Hepatocyte (in vitro differentiated cells): Measurements from ENCODE around the gene ADAD2. TPM values are rescaled to one million over a fixed set of nuclear protein-coding genes. Genes with fewer than 3 reads are reported as not detected.

ENCODE experiments used
- DNase-seq: peaks from one replicate; pipeline ENCODE4 v3.0.0-alpha.2; 2016; ENCODE audit warnings: low spot score
- H2AFZ ChIP-seq: fragments of 200-600 bp; sonication (generic); 2 replicates; pipeline ENCODE4 v1.6.0; 2016; ENCODE audit warnings: antibody characterized with exemption, mild to moderate bottlenecking
- H3K27ac ChIP-seq: fragments of 200-600 bp; sonication (generic); 2 replicates; pipeline ENCODE4 v1.5.1; 2016; ENCODE audit warnings: mild to moderate bottlenecking
- H3K27me3 ChIP-seq: fragments of 200-600 bp; sonication (generic); 2 replicates; pipeline ENCODE4 v1.6.1; 2016
- H3K36me3 ChIP-seq: fragments of 200-600 bp; sonication (generic); replicated peaks from 2 replicates; pipeline ENCODE4 v1.5.1; 2016; ENCODE audit warnings: low read depth; ENCODE audit not compliant: insufficient read depth
- H3K4me1 ChIP-seq: fragments of 200-600 bp; sonication (generic); 2 replicates; pipeline ENCODE4 v1.5.1; 2016; ENCODE audit warnings: mild to moderate bottlenecking, moderate library complexity; ENCODE audit not compliant: insufficient read depth
- H3K4me2 ChIP-seq: fragments of 200-600 bp; sonication (generic); 2 replicates; pipeline ENCODE4 v1.6.0; 2016
- H3K4me3 ChIP-seq: fragments of 200-600 bp; sonication (generic); 2 replicates; pipeline ENCODE4 v1.5.1; 2016; ENCODE audit warnings: mild to moderate bottlenecking
- H3K79me2 ChIP-seq: fragments of 200-600 bp; sonication (generic); 2 replicates; pipeline ENCODE4 v1.6.0; 2017; ENCODE audit warnings: mild to moderate bottlenecking
- H3K9me2 ChIP-seq: fragments of 200-600 bp; sonication (generic); replicated peaks from 2 replicates; pipeline ENCODE4 v1.6.0; 2017; ENCODE audit warnings: mild to moderate bottlenecking; ENCODE audit not compliant: insufficient read depth
- H3K9me3 ChIP-seq: fragments of 200-600 bp; sonication (generic); 2 replicates; pipeline ENCODE4 v1.5.1; 2016; ENCODE audit warnings: low read depth, mild to moderate bottlenecking
- H4K20me1 ChIP-seq: fragments of 200-600 bp; sonication (generic); 2 replicates; pipeline ENCODE4 v1.6.0; 2016; ENCODE audit warnings: mild to moderate bottlenecking; ENCODE audit not compliant: insufficient read depth, poor library complexity, severe bottlenecking
- EZH2 ChIP-seq: fragments of 200-600 bp; sonication (generic); IDR thresholded peaks from 2 replicates; pipeline ENCODE4 v1.6.1; 2016; ENCODE audit warnings: antibody characterized with exemption, mild to moderate bottlenecking, borderline replicate concordance
- EZH2phosphoT487 ChIP-seq: fragments of 200-600 bp; sonication (generic); IDR thresholded peaks from one replicate; pipeline ENCODE4 v1.6.1; 2018; ENCODE audit warnings: antibody characterized with exemption, mild to moderate bottlenecking, low read depth, moderate library complexity; ENCODE audit not compliant: unreplicated experiment, severe bottlenecking
- WGBS: methylation state at CpG from one replicate; pipeline ENCODE4 v1.1.6; 2016; ENCODE audit warnings: low lambda C conversion rate; ENCODE audit errors: missing lambda C conversion rate; 5-methylcytosine and 5-hydroxymethylcytosine counted together
- polyA plus RNA-seq: library from polyadenylated mRNA; unstranded; fragments of >200 nt; fragmentation: Nextera tagmentation; extraction: Ambion mirVana; gene quantifications from 2 replicates; pipeline ENCODE4 v1.2.1, GENCODE V29; 2016
- total RNA-seq: library from RNA; depleted of rRNA; stranded (reverse); fragments of >200 nt; gene quantifications from 2 replicates; pipeline ENCODE4 v1.2.3, GENCODE V29; 2014
- TF ChIP-seq, protein P1 (sequence below): fragments of 200-600 bp; sonication (generic); IDR thresholded peaks from 2 replicates; pipeline ENCODE4 v1.5.1; 2016; ENCODE audit warnings: antibody characterized with exemption, mild to moderate bottlenecking; ENCODE audit not compliant: poor library complexity

The ADAD2 gene
- total and polyA plus RNA-seq, 2 experiments from 2014 or later, result 0.30 TPM; not detected in 1

DNA sequence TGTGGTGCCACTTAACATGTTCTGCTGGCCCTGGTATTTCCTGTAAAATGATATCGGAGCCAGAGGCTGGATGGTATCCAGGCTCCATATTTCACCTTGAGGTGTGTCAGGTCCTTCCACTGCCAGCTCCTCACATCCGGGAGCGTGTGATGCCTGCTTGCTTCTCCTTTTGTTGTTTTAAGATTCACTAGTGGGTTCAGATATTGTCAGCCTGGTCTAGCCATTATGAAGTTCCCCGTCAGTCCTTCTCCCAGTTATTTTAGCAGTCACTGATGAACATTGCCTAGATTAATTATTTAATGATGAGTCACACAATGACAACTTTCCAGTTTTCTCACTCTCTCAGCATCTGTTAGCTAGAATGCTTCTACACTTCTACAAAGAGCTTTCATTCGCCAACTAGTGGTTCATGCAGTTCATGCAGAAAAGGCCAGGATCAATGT, 34.6 kb upstream of the ADAD2 start:
- no peaks in the 10 kb centered on the region for H3K36me3 ChIP-seq
- WGBS, result 88% methylated on average over 5 of the region's 5 CpGs
- TF ChIP-seq, protein P1, sequence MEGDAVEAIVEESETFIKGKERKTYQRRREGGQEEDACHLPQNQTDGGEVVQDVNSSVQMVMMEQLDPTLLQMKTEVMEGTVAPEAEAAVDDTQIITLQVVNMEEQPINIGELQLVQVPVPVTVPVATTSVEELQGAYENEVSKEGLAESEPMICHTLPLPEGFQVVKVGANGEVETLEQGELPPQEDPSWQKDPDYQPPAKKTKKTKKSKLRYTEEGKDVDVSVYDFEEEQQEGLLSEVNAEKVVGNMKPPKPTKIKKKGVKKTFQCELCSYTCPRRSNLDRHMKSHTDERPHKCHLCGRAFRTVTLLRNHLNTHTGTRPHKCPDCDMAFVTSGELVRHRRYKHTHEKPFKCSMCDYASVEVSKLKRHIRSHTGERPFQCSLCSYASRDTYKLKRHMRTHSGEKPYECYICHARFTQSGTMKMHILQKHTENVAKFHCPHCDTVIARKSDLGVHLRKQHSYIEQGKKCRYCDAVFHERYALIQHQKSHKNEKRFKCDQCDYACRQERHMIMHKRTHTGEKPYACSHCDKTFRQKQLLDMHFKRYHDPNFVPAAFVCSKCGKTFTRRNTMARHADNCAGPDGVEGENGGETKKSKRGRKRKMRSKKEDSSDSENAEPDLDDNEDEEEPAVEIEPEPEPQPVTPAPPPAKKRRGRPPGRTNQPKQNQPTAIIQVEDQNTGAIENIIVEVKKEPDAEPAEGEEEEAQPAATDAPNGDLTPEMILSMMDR, result no peak
- TF ChIP-seq EZH2, result no peak
- TF ChIP-seq EZH2phosphoT487, result no peak

DNA sequence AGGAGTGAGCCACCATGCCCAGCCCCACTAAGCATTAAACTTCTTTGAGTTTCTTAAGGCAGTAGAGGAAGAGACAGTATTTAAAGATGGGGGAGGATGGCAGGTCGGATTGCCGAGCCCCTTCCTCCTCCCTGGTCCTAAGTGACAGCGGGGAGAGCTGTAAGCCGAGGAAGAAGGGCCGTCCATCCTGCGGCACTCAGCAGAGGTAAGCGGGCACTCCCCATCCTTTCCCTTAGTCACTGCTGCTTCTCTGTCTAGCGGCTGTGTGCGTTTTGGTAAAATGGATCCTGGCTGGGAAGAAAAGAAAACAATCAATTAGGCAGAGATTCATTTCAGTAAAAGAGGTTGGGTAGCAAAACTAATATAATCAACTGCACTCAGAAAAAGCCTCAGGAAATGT, 31.9 kb upstream of the ADAD2 start:
- 49% methylated on average over 9 of the region's 9 CpGs for WGBS
- Histone ChIP-seq H3K4me1 (no peaks in the 10 kb centered on the region), H3K36me3 (no peaks in the 10 kb centered on the region), H3K9me2 (no peaks in the 10 kb centered on the region), H3K79me2 (no peaks in the 10 kb centered on the region), H4K20me1 (no peaks in the 10 kb centered on the region), H3K27me3 (peaks cover 3% of the 10 kb centered on the region), H3K4me3 (no peak overlapping the region), H3K27ac (no peak overlapping the region), H2AFZ (no peak overlapping the region), H3K9me3 (no peaks in the 10 kb centered on the region), H3K4me2 (no peak overlapping the region)
- DNase-seq, result no peak
- TF ChIP-seq EZH2, result no peak
- TF ChIP-seq, protein P1, result no peak
- TF ChIP-seq EZH2phosphoT487, result no peak

More for the DNA sequence above, 34.6 kb upstream of the ADAD2 start:
- Histone ChIP-seq H4K20me1 (no peaks in the 10 kb centered on the region), H3K9me3 (no peaks in the 10 kb centered on the region), H3K27me3 (peaks cover 3% of the 10 kb centered on the region), H3K79me2 (no peaks in the 10 kb centered on the region), H2AFZ (no peak overlapping the region), H3K9me2 (no peaks in the 10 kb centered on the region), H3K4me1 (no peaks in the 10 kb centered on the region), H3K27ac (no peak overlapping the region), H3K4me2 (no peak overlapping the region), H3K4me3 (no peak overlapping the region)
- DNase-seq, result no peak

DNA sequence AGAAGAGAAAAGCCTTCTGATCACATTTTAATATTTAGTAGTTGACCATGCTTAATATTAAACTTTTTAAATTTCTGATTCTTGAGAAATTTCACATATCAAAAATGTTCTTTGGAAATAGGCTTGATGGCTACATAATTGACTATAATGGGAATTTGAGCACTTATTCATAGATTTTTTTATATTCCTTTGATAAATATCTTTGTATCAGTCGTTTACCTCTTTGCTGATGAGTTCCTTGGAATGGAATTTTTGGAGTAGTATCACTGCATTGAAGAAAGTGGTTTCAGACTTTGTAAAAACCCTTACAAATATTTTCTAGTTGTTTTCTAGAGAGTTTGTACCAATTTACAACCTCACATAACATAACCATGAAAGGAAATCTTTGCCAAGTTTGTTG, 31.2 kb upstream of the ADAD2 start:
- Histone ChIP-seq H3K4me1 (no peaks in the 10 kb centered on the region), H3K79me2 (no peaks in the 10 kb centered on the region), H3K27me3 (peaks cover 3% of the 10 kb centered on the region), H4K20me1 (no peaks in the 10 kb centered on the region), H3K4me3 (no peak overlapping the region), H3K36me3 (no peaks in the 10 kb centered on the region), H3K27ac (no peak overlapping the region), H2AFZ (no peak overlapping the region), H3K9me3 (no peaks in the 10 kb centered on the region), H3K9me2 (no peaks in the 10 kb centered on the region), H3K4me2 (no peak overlapping the region)
- TF ChIP-seq EZH2 (no peak), EZH2phosphoT487 (no peak)
- TF ChIP-seq, protein P1, result no peak
- DNase-seq, result no peak
- 61% methylated on average over 1 of the region's 1 CpG for WGBS

DNA sequence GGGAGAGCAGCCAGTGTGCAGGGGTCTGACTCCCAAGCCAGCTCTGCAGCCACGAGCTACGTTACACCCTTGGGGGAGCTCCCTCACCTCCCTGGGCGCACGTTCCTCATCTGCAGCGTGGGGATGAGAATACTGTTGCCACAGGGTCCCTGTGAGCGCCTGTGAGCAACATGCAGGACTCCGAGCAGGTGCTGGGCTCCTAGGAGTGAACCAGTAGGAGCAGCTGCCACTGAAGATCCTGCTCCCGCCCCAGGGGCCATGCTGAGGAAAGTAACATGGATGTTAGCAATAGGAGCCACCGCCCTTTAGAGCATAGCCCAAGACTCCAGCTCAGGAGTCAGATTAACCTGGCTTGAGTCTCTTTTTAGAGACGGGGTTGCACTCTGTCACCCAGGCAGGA, 29.9 kb upstream of the ADAD2 start:
- H3K27me3 ChIP-seq, result peaks cover 3% of the 10 kb centered on the region
- no peak overlapping the region for H2AFZ ChIP-seq
- TF ChIP-seq, protein P1, result no peak
- WGBS, result 77% methylated on average over 10 of the region's 10 CpGs
- H3K36me3 ChIP-seq, result no peaks in the 10 kb centered on the region
- H3K9me3 ChIP-seq, result no peaks in the 10 kb centered on the region
- no peak overlapping the region for H3K4me3 ChIP-seq
- no peak overlapping the region for H3K4me2 ChIP-seq
- no peak for DNase-seq
- no peaks in the 10 kb centered on the region for H4K20me1 ChIP-seq
- no peaks in the 10 kb centered on the region for H3K9me2 ChIP-seq
- H3K79me2 ChIP-seq, result no peaks in the 10 kb centered on the region
- no peaks in the 10 kb centered on the region for H3K4me1 ChIP-seq
- H3K27ac ChIP-seq, result no peak overlapping the region
